ENCODE results near the gene ARID3A.

The ARID3A gene

GRCh38 chr19:931860-932647 lies 6.2 kb downstream of the ARID3A start:
- no peak for DNase-seq

- DNase-seq: no peak
These were observed 7.1 kb downstream of the ARID3A start for GRCh38 chr19:932648-933552.

DNA sequence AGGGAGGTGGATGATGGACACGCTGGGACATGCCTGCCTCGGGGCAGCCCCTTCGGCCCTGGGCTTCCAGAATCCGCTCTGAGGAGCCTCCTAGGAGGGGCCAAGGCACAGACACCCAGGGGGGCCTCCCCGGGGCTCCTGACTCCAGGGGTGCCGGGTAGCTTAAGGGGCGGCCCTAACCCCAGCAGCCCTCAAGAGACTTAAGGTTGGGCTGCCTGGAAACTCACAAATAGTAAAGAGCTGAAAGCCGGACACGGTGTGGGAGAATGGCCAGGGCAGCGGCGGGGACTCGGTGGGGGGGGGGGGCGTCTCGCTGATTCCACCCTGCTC lies 7.7 kb downstream of the ARID3A start:
- DNase-seq: no peak

- no peak for DNase-seq
These were observed 8.5 kb downstream of the ARID3A start for GRCh38 chr19:934197-934840.

DNA sequence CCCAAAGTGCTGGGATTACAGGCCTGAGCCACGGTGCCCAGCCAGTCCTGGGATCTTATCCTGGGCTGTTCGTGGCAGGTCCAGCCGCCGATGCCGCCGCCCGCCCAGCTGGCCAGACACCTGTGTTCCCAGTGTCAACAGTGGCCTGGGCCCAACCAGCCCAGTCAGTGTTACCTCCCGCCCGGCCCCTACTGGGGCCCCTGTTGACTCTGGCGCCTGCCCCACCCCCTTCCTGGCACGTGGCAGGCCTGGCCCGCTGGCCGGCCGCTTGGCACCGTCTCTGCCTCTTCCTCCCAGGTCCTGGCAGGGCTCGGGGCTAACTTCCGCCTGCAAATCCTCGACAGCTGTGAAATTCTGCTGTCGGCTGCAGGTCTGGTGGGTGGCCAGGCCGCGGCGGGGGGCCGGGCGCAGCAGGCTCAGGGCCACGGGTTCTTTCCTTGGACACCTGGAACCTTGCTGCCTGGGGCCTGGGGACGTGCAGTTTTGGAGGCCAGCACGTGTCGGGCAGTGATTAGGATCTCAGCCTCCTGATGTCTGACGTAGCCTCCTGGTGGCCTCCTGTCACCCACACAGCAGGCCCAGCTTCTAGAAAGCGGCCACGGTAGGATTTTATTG lies 9.1 kb downstream of the ARID3A start:
- DNase-seq: no peak

DNA sequence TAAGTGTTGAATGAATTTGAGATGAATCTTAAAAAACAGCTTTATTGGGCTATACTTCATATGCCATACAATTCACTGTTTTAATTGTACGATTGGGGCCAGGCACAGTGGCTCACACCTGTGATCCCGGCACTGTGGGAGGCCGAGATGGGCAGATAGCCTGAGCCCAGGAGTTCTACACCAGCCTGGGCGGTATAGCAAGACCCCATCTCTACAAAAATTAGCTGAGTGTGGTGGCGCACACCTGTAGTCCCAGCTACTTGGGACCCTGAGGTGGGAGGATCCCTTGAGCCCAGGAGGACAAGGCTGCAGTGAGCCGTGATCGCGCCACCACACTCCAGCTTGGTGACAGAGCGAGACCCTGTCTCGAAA lies 10.3 kb downstream of the ARID3A start:
- DNase-seq: no peak

- peak; percentile 53 for DNase-seq
These were observed 11.4 kb downstream of the ARID3A start for GRCh38 chr19:937259-937694.

DNA sequence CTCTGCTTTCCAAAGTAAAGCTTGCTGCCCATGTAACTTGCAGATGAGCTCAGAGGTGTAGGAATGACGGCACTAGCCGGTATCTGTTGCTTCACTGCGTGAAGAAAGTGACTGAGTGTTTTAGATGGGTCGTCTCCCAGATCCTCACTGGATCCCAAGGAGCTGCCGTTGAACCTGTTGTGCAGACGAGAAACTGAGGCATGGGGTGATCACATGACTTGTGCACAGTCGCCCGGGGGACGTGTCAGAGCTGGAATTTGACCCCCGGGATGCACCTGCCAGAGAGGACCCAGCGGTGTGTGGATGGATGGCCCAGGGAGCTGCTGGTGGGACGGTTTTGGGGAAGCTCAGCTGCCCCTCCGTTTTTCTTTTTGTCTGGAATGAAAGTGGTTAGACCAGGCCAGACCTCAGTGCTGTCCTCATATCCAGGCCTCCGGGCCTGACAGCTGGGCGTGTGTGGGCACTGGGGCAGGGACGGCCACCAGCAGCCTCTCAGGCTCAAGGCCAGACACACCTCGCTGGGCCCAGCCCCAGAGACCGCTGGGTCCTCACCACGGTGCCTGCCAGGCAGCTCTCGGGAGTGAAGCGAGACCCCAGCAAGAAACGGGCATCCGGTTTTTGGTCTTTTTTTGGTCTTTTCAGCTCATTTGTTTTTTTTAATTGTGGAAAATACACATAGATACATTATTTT lies 12.5 kb downstream of the ARID3A start:
- DNase-seq: no peak

GRCh38 chr19:939439-939838 lies 13.6 kb downstream of the ARID3A start:
- no peak for DNase-seq

DNA sequence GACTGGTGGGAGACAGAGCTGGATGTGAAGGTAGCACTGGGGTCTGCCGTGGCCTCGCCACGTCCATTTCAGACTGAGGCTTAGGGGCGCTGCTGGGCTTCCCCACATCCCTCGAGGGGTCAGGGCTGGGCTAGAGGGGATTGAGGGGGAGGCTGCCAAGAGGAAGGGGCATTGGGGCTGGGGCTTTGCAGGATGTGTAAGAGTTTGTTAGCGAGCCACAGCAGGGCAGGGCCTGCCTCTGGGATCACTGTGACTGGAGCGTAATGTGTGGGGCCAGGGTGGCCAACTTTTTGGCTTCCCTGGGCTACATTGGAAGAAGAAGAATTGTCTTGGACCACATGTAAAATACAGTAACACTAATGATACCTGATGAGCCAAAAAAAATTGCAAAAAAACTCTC lies 14.1 kb downstream of the ARID3A start:
- no peak for DNase-seq

DNA sequence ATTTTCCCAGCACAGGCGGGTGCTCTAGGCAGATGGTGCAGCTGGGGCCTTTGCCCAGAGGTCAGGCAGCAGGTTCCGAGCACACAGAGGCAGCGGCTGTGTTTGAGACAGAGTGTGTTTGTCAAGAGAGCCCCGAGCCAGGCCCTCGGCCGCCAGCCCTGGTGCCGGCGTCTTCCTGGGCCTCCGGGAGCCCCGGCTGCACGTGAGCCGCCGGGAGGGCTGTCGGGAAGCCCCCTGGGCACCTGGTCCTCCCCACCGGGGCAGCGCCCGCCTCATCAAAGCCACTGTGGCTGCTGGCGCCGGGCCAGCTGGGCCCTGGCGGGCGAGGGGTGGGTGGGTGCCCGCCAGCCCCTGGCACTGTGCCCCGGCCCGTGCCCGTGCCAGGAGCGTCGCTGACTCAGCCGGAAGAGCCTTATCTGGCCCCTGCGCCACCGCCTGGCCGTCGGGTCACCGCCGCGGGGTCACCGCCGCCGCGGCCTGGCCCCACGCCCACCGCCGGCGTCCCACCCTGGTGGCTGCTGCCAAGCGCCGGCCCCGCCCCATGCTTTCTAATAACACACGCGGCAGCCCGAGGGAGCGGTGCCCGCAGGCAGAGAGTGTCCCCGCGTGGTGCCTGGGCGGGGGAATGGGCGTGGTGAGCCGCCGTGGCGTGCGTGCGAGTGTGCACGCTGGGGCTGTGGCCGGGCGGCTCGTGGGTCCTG lies 14.9 kb downstream of the ARID3A start:
- DNase-seq: peak; percentile 52

GRCh38 chr19:941292-942132 lies 15.7 kb downstream of the ARID3A start:
- DNase-seq: no peak

GRCh38 chr19:942133-942645 lies 16.4 kb downstream of the ARID3A start:
- DNase-seq: no peak

- no peak for DNase-seq
These were observed 17.8 kb downstream of the ARID3A start for GRCh38 chr19:943551-944170.

GRCh38 chr19:944171-944567 lies 18.3 kb downstream of the ARID3A start:
- DNase-seq: no peak

- no peak for DNase-seq
These were observed 18.9 kb downstream of the ARID3A start for GRCh38 chr19:944663-945241.

DNA sequence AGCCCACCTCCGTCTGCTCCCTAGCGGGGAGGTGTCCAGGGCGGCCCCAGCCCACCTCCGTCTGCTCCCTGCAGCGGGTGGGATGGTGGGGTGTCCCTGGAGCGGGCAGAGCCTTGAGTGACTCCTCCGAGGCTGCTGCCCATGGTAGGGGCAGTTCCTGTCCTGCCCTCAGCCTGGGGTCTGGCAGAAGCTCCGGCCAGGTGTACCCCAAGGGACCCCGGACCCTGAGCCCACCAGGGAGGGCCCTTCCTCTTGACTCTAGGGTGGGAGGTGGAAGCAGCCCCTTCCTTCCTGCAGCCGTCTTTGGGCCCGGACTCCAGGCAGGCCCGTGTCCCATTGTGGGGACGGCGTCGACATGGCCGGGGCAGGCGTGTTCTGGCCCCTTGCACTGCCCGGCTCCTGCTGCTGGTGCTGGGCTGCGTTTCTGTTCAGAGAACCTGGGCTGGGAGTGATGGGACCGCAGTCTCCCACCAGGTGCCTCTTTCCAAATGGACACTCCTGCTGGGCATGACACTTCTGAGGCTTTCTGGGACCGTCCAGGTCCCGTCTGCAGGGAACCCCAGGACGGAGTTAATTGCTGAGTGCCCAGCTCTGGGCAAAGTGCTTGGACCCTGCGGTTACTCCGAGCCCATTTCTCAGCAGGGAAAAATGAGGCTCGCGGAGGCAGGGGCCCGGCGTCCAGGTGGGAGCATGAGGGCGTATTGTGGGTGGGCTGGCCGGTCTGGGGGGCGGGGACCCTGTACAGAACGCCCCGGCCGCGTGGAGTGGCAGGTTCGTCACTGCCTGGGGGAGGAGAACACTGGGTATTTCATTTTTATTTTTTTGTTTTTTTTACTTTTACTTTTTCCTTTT lies 19.8 kb downstream of the ARID3A start:
- no peak for DNase-seq

DNA sequence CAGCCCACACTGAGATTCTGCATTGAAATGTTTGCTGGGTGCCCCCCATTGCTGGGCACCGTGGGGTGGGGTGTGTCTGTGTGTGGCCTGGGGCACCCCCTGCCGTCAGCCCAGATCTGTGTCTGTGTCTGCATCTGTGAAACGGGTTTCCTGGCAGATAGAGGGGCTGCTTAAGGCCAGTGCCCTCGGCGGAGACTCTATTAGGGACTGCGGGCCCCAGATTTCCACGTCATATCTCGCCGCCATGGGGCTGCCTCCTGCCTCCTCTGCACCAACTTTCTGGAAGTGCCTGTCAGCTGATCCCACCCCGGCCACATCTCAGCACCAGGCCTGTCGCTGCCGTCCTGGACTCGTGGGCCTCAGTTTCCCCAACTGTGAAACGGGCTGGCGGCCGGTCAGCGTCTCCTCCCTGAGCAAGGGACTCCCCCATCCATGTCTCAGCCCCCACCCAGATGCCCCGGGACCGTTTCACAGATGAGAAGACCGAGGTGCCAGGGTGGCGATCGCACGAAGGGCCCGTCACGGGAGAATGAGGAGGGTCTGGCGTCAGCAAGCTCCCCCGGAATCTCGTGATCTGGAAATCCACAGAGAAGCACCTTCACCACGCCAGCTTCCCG lies 21.4 kb downstream of the ARID3A start:
- DNase-seq: no peak

Data from activated CD4-positive, alpha-beta T cell treated with anti-CD3 and anti-CD28 coated beads, Interleukin-2, Interleukin-6, amounts not matched to agents 100 ng/mL and 50 ng/mL, durations not matched to agents 16 hours and 8 hours (primary cell).